BE2C (cell line): ENCODE measurements around the gene UBE2G2.

Experiments
- DNase-seq: peaks from one replicate; pipeline ENCODE4 v3.0.0-alpha.2; 2020
- H3K27me3 ChIP-seq: fragments of 250-450 bp; sonication (Bioruptor Pico); 2 replicates; pipeline ENCODE4 v1.5.1; 2020; ENCODE audit warnings: mild to moderate bottlenecking
- H3K36me3 ChIP-seq: fragments of 250-450 bp; sonication (Bioruptor Pico); 2 replicates; pipeline ENCODE4 v1.5.1; 2020; ENCODE audit warnings: mild to moderate bottlenecking
- H3K4me1 ChIP-seq: fragments of 250-450 bp; sonication (Bioruptor Pico); 2 replicates; pipeline ENCODE4 v1.5.1; 2020
- H3K4me3 ChIP-seq: 2 replicates; pipeline ENCODE4 v1.5.1; 2011; ENCODE audit warnings: low read depth, low read length
- H3K9me3 ChIP-seq: fragments of 250-450 bp; sonication (Bioruptor Pico); 2 replicates; pipeline ENCODE4 v1.5.1; 2020
- TF ChIP-seq, protein P1 (sequence below): IDR thresholded peaks from 2 replicates; pipeline ENCODE4 v1.5.1; 2012; ENCODE audit warnings: mild to moderate bottlenecking, low read depth, low read length

Gene UBE2G2

DNA sequence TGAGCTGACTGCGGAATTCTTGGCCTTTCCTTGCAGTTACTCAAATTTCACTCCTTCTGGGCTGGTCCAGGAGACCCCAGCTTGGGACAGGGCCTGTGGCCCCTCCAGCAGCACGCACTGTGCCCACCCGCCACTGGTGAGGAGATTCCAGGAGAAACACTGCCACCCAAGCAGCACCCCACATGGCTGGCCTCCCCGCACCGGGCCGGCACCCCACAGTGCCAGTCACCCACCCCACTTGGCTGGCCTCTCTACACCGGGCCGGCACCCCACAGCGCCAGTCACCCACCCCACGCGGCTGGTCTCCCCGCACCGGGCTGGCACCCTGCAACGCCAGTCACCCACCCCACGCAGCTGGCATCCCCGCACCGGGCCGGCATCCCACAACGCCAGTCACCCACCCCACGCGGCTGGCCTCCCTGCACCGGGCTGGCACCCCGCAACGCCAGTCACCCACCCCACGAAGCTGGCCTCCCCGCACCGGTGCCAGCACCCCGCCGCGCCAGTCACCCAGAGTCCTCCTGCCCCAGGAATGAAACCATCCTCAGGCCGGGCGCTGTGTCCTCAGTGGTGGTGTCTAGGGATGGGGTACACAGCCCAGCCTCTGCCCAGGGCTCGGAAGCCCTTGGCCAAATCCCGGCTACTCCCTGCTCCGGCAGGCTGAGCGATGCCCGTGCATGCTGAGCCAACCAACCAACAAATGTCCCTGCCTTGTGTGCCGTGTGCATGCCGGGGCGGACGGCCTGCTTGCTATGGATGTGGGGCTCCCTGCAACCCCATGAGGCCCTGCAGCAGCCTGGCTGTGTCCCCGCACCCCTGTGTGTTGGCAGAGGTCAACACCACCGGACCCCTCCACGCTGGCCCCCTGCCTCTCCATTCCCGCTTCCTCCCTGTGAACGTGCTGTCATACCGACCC lies 51.6 kb downstream of the UBE2G2 start:
- Histone ChIP-seq H3K4me1 (no peaks in the 10 kb centered on the region), H3K9me3 (no peaks in the 10 kb centered on the region), H3K27me3 (peaks cover 22% of the 10 kb centered on the region), H3K36me3 (no peaks in the 10 kb centered on the region), H3K4me3 (no peak overlapping the region)
- TF ChIP-seq, protein P1, sequence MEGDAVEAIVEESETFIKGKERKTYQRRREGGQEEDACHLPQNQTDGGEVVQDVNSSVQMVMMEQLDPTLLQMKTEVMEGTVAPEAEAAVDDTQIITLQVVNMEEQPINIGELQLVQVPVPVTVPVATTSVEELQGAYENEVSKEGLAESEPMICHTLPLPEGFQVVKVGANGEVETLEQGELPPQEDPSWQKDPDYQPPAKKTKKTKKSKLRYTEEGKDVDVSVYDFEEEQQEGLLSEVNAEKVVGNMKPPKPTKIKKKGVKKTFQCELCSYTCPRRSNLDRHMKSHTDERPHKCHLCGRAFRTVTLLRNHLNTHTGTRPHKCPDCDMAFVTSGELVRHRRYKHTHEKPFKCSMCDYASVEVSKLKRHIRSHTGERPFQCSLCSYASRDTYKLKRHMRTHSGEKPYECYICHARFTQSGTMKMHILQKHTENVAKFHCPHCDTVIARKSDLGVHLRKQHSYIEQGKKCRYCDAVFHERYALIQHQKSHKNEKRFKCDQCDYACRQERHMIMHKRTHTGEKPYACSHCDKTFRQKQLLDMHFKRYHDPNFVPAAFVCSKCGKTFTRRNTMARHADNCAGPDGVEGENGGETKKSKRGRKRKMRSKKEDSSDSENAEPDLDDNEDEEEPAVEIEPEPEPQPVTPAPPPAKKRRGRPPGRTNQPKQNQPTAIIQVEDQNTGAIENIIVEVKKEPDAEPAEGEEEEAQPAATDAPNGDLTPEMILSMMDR: no peak
- no peak for DNase-seq

DNA sequence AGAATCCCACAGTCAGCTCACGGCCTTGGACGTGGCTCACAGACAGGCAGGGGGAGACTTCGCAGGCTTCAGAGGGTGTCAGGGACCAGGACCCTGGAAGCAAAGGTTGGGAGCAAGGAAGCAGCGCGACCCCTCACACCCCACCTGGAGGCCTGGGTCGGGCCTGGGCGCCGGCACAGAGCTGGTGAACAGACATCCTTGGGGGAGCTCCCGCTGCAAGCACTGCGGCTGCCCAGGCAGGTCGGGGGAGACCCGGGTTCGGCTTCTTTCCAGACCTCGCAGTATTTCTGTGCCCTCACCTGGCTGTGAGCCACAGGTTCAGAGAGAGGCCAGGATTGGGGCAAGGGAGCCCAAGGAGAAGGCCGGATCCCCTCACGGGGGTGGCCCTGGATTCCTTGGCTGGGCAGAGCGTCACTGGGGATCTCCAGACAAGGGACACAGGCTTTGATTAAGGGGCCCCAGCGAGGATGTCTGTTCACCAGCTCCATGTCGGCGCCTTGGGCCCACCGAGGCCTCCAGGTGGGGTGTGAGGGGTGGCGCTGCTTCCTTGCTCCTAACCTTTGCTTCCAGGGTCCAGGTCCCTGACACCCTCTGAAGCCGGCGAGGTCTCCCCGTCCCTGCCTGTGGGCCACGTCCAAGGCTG lies 52.4 kb downstream of the UBE2G2 start:
- no peak overlapping the region for H3K4me3 ChIP-seq
- DNase-seq: no peak
- H3K9me3 ChIP-seq: no peaks in the 10 kb centered on the region
- peaks cover 22% of the 10 kb centered on the region for H3K27me3 ChIP-seq
- no peaks in the 10 kb centered on the region for H3K4me1 ChIP-seq
- no peaks in the 10 kb centered on the region for H3K36me3 ChIP-seq
- TF ChIP-seq, protein P1: no peak

DNA sequence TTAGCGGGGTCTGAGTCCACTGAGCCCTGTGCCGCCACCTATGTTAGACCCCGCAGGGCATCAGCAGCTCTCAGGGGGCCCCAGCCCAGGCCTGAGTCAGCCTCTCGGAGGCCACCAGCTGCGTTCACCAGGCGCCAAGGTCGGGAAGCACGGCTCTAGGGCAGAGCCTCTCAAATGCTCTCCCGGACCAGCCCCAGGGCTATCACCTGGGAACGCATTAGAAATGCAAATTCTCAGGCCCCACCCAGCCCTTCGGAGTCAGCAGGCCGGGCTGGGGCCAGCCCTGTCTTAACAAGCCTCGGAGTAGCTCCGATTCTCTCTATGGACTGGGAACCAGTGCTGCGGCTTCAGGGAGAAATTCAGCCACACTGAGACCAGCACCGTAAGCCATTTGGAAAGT lies 53.0 kb downstream of the UBE2G2 start:
- no peak overlapping the region for H3K4me3 ChIP-seq
- peaks cover 26% of the 10 kb centered on the region for H3K27me3 ChIP-seq
- no peaks in the 10 kb centered on the region for H3K36me3 ChIP-seq
- no peak for DNase-seq
- no peaks in the 10 kb centered on the region for H3K9me3 ChIP-seq
- TF ChIP-seq, protein P1: no peak
- H3K4me1 ChIP-seq: no peaks in the 10 kb centered on the region

DNA sequence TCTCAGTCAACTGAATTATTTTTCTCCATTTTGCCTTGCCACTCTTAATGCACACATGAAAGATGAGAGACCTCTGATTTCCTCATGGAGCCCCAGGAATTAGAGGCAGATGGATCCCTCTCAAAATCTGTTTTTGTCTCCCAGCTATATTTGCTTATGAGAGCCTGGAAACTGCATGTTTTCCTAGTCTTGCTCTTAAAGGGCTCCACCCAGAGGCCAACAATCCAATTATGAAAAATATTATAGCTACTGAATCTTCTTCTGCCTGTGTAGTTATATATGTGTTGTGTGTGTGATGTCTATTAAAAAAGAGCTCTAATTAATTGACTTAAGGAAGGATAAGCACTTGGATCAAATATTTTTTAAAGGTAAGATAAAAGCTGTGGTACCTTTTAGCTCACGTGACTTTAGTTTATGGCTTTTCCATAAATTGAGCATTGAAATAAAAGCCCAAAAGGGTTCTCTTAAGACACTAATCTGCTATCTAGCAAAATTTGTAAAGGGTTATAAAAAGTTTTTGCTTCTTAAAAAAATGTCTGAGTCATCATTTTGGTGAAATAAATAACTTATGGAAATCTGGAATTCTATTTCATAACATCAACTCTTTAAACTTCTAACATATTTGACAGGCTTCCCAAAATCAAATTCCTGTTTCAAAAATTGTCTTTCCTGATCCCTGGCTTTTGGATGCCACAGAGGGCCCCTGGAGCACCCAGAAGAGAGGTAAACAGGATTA lies 59.0 kb downstream of the UBE2G2 start:
- TF ChIP-seq, protein P1: peak; percentile 36; the same call in 1 of the 2 replicates
- DNase-seq: no peak
- Histone ChIP-seq H3K4me1 (no peaks in the 10 kb centered on the region), H3K36me3 (no peaks in the 10 kb centered on the region), H3K9me3 (peaks cover 11% of the 10 kb centered on the region), H3K4me3 (no peak overlapping the region), H3K27me3 (peaks cover 22% of the 10 kb centered on the region)

DNA sequence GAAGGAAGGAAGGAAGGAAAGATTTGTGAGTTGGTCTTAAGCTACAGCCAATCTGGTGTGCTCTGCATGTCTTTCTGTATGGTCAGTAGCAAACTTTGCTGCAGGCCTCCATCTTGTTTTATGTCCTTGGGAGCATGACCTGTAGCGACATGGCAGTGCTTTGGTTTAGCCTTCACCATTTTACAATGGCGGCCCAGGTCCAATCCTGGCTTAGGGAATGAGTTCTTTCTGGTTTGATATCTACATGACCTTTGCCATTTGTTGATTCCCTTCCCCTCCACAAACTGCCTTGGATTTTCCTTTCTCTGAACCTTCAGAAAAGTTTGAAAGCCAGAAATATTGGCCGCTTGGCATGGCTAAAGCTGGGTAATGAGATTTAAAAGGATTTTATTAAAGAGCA lies 59.7 kb downstream of the UBE2G2 start:
- peaks cover 19% of the 10 kb centered on the region for H3K27me3 ChIP-seq
- H3K36me3 ChIP-seq: no peaks in the 10 kb centered on the region
- peaks cover 12% of the 10 kb centered on the region for H3K9me3 ChIP-seq
- no peak overlapping the region for H3K4me3 ChIP-seq
- DNase-seq: no peak
- no peaks in the 10 kb centered on the region for H3K4me1 ChIP-seq
- TF ChIP-seq, protein P1: no peak
